Measurements from ENCODE around the gene POLA1.

POLA1 gene

DNA sequence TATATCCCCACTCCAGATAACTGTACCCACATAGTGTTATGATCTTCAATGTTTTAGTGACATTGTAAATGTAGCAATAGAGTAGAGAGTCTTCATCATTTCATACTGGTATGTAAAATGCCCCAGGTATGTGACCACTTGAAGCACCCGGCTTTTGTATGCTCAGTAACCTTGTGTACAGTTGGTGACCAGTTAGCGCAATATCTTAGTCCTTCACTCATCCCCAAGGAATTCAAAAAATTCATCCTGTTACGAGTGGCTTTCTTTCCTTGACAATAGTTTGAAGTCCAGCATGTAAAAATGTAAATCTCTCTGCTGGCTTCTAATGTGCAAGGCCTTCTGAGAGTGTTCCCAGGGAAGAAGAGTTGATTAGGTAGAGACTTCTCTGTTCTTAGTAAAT, 176.4 kb downstream of the POLA1 start:
- H3K27me3 ChIP-seq (ENCODE audit: control insufficient read depth in 1 of 2, insufficient read depth in 2 of 2, low read length in 2 of 2): no peaks in the 10 kb centered on the region

DNA sequence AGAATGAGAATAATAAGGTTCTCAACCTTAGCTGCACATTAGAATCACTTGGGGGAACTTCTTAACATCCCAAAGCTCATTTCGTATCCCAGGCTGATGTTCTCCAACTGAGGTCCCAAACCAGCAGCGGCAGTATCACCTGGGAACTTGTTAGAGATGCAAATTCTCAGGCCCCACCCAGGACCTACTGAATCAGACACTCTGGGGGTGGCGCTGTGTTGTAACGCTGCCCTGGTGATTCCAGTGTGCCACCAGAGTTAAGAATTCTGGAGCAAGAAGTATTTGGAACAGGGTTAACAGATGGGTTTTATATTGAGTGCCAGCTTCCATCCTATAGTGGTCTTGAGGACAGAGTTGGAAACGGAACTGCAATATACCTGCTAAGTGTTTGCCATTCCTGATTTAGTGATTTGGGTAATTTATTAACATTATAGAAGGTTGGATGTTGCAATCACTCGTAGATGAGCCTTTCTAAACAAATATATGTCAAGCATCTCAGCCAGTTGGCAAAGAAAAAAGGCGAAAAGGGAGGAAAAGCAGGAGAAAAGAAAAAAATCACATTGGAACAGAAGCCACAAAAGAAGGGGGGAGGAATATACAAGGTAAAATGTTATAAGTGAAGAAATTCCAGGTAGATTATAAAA, 181.0 kb downstream of the POLA1 start:
- no peak overlapping the region for H3K9ac ChIP-seq (ENCODE audit: low read depth in 1 of 2, low read length in 2 of 2)
- H3K27ac ChIP-seq (ENCODE audit: low read depth, low read length): no peak overlapping the region
- no peaks in the 10 kb centered on the region for H3K36me3 ChIP-seq (ENCODE audit: control insufficient read depth in 1 of 2, insufficient read depth in 2 of 2, low read length in 2 of 2)
- H3K4me1 ChIP-seq (ENCODE audit: control insufficient read depth in 1 of 2, insufficient read depth in 2 of 2, low read length in 2 of 2): no peaks in the 10 kb centered on the region
- H3K27me3 ChIP-seq (ENCODE audit: control insufficient read depth in 1 of 2, insufficient read depth in 2 of 2, low read length in 2 of 2): no peaks in the 10 kb centered on the region
- no peaks in the 10 kb centered on the region for H3K9me3 ChIP-seq (ENCODE audit: control insufficient read depth in 1 of 2, low read length in 2 of 2)
- H3K4me3 ChIP-seq (ENCODE audit: low read depth in 1 of 2, low read length in 2 of 2): no peak overlapping the region

More for the DNA sequence above, 176.4 kb downstream of the POLA1 start:
- H3K36me3 ChIP-seq (ENCODE audit: control insufficient read depth in 1 of 2, insufficient read depth in 2 of 2, low read length in 2 of 2): no peaks in the 10 kb centered on the region
- H3K4me3 ChIP-seq (ENCODE audit: low read depth in 1 of 2, low read length in 2 of 2): no peak overlapping the region
- H3K27ac ChIP-seq (ENCODE audit: low read depth, low read length): no peak overlapping the region
- no peak overlapping the region for H3K9ac ChIP-seq (ENCODE audit: low read depth in 1 of 2, low read length in 2 of 2)
- H3K4me1 ChIP-seq (ENCODE audit: control insufficient read depth in 1 of 2, insufficient read depth in 2 of 2, low read length in 2 of 2): no peaks in the 10 kb centered on the region
- no peaks in the 10 kb centered on the region for H3K9me3 ChIP-seq (ENCODE audit: control insufficient read depth in 1 of 2, low read length in 2 of 2)

DNA sequence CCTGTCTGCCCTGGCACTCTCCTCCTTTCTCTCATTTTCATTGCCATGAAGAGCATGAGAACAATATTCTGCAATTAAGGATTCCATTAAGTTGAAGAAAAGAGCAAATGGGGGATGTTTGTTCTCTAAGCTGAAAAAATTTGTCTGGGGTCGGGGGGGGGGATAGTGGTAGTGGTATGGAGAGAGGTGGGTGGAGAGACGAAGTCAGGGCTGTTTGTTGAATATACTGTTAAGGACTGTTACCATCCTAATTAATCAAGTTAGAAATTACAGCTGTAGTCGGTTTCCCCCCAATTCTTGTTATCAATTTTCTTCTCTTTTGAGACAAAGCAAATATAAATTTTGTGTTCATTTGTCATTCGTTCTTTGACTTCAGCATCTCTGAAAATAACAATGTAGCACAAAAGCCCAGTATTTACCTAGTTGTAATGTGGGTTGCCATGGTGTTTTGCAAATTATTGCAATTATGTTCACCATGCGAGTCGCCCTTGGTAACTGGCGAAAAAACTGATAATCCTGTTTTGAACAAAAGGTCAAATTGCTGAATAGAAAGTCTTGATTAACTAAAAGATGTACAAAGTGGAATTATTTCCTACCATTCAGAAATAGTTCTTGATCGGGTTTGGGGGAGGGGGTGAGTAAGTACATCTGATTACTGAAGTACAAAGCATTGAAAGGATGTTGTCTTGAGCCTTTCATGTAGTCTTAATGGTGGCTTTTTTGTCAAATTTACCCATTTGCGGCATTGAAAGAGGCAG, 183.0 kb downstream of the POLA1 start:
- Histone ChIP-seq H3K9ac (ENCODE audit: low read depth in 1 of 2, low read length in 2 of 2) (no peak overlapping the region), H3K9me3 (ENCODE audit: control insufficient read depth in 1 of 2, low read length in 2 of 2) (no peaks in the 10 kb centered on the region), H3K36me3 (ENCODE audit: control insufficient read depth in 1 of 2, insufficient read depth in 2 of 2, low read length in 2 of 2) (no peaks in the 10 kb centered on the region), H3K27me3 (ENCODE audit: control insufficient read depth in 1 of 2, insufficient read depth in 2 of 2, low read length in 2 of 2) (no peaks in the 10 kb centered on the region), H3K4me1 (ENCODE audit: control insufficient read depth in 1 of 2, insufficient read depth in 2 of 2, low read length in 2 of 2) (no peaks in the 10 kb centered on the region), H3K27ac (ENCODE audit: low read depth, low read length) (no peak overlapping the region), H3K4me3 (ENCODE audit: low read depth in 1 of 2, low read length in 2 of 2) (no peak overlapping the region)

DNA sequence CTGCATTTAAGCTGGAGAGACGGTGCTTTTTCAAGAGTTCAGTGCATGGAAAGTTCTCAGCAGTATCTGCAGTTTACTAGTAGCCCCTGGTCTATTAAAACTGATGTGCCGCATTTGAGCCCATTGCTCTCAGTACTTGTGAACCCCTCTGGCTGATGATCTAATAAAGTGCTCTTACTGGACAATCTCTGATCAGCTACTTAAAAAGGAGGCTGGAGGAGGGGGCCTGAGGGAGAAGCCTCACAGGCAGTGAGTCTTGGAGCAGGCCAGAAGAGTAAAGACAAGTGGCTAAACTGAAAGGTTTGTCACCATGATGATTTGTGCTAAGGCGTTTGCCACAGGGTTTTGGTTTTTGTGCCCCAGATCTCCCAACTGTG, 183.6 kb downstream of the POLA1 start:
- H3K36me3 ChIP-seq (ENCODE audit: control insufficient read depth in 1 of 2, insufficient read depth in 2 of 2, low read length in 2 of 2): no peaks in the 10 kb centered on the region
- H3K27me3 ChIP-seq (ENCODE audit: control insufficient read depth in 1 of 2, insufficient read depth in 2 of 2, low read length in 2 of 2): no peaks in the 10 kb centered on the region
- H3K27ac ChIP-seq (ENCODE audit: low read depth, low read length): no peak overlapping the region
- no peak overlapping the region for H3K9ac ChIP-seq (ENCODE audit: low read depth in 1 of 2, low read length in 2 of 2)
- H3K9me3 ChIP-seq (ENCODE audit: control insufficient read depth in 1 of 2, low read length in 2 of 2): no peaks in the 10 kb centered on the region
- H3K4me1 ChIP-seq (ENCODE audit: control insufficient read depth in 1 of 2, insufficient read depth in 2 of 2, low read length in 2 of 2): no peaks in the 10 kb centered on the region
- no peak overlapping the region for H3K4me3 ChIP-seq (ENCODE audit: low read depth in 1 of 2, low read length in 2 of 2)

DNA sequence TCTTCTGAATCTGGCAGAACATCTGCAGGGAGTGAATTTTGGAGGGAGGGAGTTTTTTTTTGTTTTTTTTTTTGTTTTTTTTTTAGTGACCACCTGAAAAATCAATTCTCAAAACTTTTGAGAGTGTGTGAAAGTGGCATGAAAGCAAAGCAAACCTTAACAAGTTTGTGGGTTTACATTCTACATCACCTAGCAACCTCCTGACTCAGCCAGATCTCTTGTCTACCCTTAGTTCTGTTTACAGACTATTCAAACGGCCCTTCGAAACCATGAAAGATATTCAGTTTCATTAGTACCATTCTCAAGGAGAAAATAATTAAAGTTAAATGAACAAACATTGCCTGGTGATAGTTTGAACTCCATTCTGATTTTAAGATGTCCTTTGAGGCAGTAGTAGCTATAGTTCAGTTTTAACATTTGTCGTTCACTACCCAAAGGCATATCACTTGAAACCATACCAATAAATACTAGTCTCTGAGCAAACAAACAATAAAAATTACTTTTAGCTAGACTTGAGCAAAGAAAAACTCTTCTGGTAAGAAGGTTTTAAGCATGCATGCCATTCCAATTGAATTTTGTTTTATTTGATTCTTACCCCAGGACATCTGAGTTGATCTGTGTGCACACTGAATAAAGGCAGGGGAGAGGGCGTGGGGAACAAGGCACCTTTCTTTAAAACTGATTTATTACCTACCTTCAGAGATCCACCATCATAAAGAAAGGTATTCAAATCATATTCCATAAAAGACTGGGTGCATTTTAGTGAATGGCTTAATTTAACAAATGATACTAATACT, 184.3 kb downstream of the POLA1 start:
- Histone ChIP-seq H3K27ac (ENCODE audit: low read depth, low read length) (no peak overlapping the region), H3K4me3 (ENCODE audit: low read depth in 1 of 2, low read length in 2 of 2) (no peak overlapping the region), H3K9me3 (ENCODE audit: control insufficient read depth in 1 of 2, low read length in 2 of 2) (no peaks in the 10 kb centered on the region), H3K4me1 (ENCODE audit: control insufficient read depth in 1 of 2, insufficient read depth in 2 of 2, low read length in 2 of 2) (no peaks in the 10 kb centered on the region), H3K27me3 (ENCODE audit: control insufficient read depth in 1 of 2, insufficient read depth in 2 of 2, low read length in 2 of 2) (no peaks in the 10 kb centered on the region), H3K9ac (ENCODE audit: low read depth in 1 of 2, low read length in 2 of 2) (no peak overlapping the region), H3K36me3 (ENCODE audit: control insufficient read depth in 1 of 2, insufficient read depth in 2 of 2, low read length in 2 of 2) (no peaks in the 10 kb centered on the region)

DNA sequence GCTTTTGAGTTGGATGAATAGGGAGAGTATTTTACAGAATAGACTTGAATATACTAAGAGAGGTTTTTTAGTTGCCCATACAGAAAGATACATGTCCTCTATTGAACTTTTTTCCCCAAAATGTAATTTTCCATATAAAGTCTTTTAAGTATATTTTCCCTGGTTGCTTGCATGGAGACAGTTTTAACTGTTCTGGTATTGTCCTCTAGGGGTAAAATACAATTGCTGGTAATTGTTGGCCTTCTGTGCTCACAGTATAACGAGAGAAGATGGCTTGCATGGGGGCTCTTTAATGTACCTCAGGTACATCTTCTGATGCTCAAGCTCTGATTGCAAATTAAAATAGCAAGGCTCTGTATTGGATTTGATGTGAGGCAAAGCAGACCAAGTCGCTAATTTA, 186.0 kb downstream of the POLA1 start:
- Histone ChIP-seq H3K4me1 (ENCODE audit: control insufficient read depth in 1 of 2, insufficient read depth in 2 of 2, low read length in 2 of 2) (no peaks in the 10 kb centered on the region), H3K9ac (ENCODE audit: low read depth in 1 of 2, low read length in 2 of 2) (no peak overlapping the region), H3K27ac (ENCODE audit: low read depth, low read length) (no peak overlapping the region), H3K27me3 (ENCODE audit: control insufficient read depth in 1 of 2, insufficient read depth in 2 of 2, low read length in 2 of 2) (no peaks in the 10 kb centered on the region), H3K4me3 (ENCODE audit: low read depth in 1 of 2, low read length in 2 of 2) (no peak overlapping the region), H3K36me3 (ENCODE audit: control insufficient read depth in 1 of 2, insufficient read depth in 2 of 2, low read length in 2 of 2) (no peaks in the 10 kb centered on the region), H3K9me3 (ENCODE audit: control insufficient read depth in 1 of 2, low read length in 2 of 2) (no peaks in the 10 kb centered on the region)

DNA sequence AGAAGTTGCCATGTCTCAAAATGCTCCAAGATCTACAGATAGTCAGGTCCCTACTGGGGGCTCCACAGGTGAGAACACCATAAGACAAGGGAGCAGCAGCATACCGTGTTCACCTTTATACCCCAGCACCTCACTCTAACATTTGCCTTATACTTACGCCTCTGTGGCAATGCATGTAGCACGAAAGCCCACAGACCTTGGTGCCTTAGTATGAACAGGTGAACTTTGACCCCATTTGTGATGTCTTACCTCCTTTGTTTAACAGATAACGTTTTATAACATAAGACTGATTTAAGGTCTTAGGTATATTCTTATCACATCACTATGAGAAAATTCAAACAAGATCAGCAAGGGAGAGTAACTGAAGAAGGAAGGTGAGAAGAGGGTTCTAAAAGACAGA, 193.2 kb downstream of the POLA1 start:
- H3K4me3 ChIP-seq (ENCODE audit: low read depth in 1 of 2, low read length in 2 of 2): no peak overlapping the region
- H3K27me3 ChIP-seq (ENCODE audit: control insufficient read depth in 1 of 2, insufficient read depth in 2 of 2, low read length in 2 of 2): no peaks in the 10 kb centered on the region
- no peak overlapping the region for H3K9ac ChIP-seq (ENCODE audit: low read depth in 1 of 2, low read length in 2 of 2)
- peaks cover 0 to 3% of the 10 kb centered on the region in 2 donors for H3K4me1 ChIP-seq (ENCODE audit: control insufficient read depth in 1 of 2, insufficient read depth in 2 of 2, low read length in 2 of 2)
- no peaks in the 10 kb centered on the region for H3K36me3 ChIP-seq (ENCODE audit: control insufficient read depth in 1 of 2, insufficient read depth in 2 of 2, low read length in 2 of 2)
- H3K9me3 ChIP-seq (ENCODE audit: control insufficient read depth in 1 of 2, low read length in 2 of 2): no peaks in the 10 kb centered on the region
- no peak overlapping the region for H3K27ac ChIP-seq (ENCODE audit: low read depth, low read length)

DNA sequence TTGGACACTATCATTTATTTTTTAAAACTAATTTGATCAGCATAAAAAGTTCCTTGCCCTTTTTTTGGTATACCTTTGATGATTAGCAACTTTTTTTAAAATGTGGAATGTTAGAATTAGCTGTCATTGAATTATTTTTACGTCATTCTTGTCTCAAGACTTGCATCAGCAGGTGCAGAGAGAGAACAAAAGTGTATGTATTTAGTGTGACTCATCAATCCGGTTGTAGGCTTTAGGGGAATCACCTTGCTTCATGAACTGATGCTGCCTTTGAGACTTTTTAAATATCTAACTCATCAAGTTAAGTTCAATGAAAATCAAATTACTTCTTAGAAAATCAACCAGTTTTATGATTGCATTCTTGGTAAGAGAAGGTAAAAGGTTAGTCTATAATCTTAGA, 197.0 kb downstream of the POLA1 start:
- H3K36me3 ChIP-seq (ENCODE audit: control insufficient read depth in 1 of 2, insufficient read depth in 2 of 2, low read length in 2 of 2): no peaks in the 10 kb centered on the region
- H3K4me3 ChIP-seq (ENCODE audit: low read depth in 1 of 2, low read length in 2 of 2): no peak overlapping the region
- no peak overlapping the region for H3K9ac ChIP-seq (ENCODE audit: low read depth in 1 of 2, low read length in 2 of 2)
- H3K9me3 ChIP-seq (ENCODE audit: control insufficient read depth in 1 of 2, low read length in 2 of 2): peaks cover 0 to 4% of the 10 kb centered on the region in 2 donors
- H3K4me1 ChIP-seq (ENCODE audit: control insufficient read depth in 1 of 2, insufficient read depth in 2 of 2, low read length in 2 of 2): peaks cover 0 to 3% of the 10 kb centered on the region in 2 donors
- H3K27ac ChIP-seq (ENCODE audit: low read depth, low read length): no peak overlapping the region
- H3K27me3 ChIP-seq (ENCODE audit: control insufficient read depth in 1 of 2, insufficient read depth in 2 of 2, low read length in 2 of 2): no peaks in the 10 kb centered on the region

DNA sequence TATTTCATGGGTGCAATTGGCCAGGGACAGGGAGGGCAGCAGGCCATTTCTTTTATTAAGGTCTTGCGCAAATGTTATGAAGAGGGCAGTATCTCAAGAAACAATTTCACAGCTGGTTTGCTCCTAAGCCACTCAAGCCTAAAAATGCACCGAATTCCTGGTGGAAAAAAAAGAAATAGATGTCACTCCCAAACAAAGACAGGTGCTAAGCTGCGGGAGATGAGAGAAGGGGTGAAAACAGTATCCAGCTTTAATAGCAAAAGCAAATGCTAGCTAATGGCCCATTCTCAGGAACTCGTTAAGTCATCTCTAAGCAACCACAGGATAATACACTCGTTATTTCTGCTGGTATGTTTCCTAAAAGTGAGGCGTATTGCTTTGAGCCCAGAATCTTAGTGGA, 205.7 kb downstream of the POLA1 start:
- H3K4me1 ChIP-seq (ENCODE audit: control insufficient read depth in 1 of 2, insufficient read depth in 2 of 2, low read length in 2 of 2): peaks cover 0 to 3% of the 10 kb centered on the region in 2 donors
- H3K4me3 ChIP-seq (ENCODE audit: low read depth in 1 of 2, low read length in 2 of 2): no peak overlapping the region
- H3K27ac ChIP-seq (ENCODE audit: low read depth, low read length): no peak overlapping the region
- no peaks in the 10 kb centered on the region for H3K9me3 ChIP-seq (ENCODE audit: control insufficient read depth in 1 of 2, low read length in 2 of 2)
- no peaks in the 10 kb centered on the region for H3K36me3 ChIP-seq (ENCODE audit: control insufficient read depth in 1 of 2, insufficient read depth in 2 of 2, low read length in 2 of 2)
- H3K9ac ChIP-seq (ENCODE audit: low read depth in 1 of 2, low read length in 2 of 2): no peak overlapping the region
- H3K27me3 ChIP-seq (ENCODE audit: control insufficient read depth in 1 of 2, insufficient read depth in 2 of 2, low read length in 2 of 2): no peaks in the 10 kb centered on the region

DNA sequence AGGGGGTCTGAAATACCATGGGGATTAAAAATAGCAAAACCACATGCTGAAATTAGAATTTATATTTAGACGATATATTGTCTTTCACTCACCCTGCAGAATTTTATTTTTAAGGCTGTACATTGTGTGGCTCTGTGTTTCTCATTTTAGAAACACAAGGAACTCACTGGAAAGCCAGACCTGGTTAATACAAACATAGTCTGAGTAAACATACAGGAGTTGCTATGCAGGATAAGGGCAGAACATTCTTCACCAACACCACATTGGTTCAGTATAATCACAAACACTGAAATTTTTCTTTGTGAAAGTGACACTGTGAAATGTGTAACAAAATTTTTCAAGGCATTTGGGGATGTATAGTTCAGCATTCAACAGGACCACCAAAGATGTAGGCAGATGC, 206.5 kb downstream of the POLA1 start:
- H3K27ac ChIP-seq (ENCODE audit: low read depth, low read length): no peak overlapping the region
- H3K9ac ChIP-seq (ENCODE audit: low read depth in 1 of 2, low read length in 2 of 2): no peak overlapping the region
- peaks cover 0 to 3% of the 10 kb centered on the region in 2 donors for H3K4me1 ChIP-seq (ENCODE audit: control insufficient read depth in 1 of 2, insufficient read depth in 2 of 2, low read length in 2 of 2)
- H3K36me3 ChIP-seq (ENCODE audit: control insufficient read depth in 1 of 2, insufficient read depth in 2 of 2, low read length in 2 of 2): no peaks in the 10 kb centered on the region
- H3K4me3 ChIP-seq (ENCODE audit: low read depth in 1 of 2, low read length in 2 of 2): no peak overlapping the region
- H3K9me3 ChIP-seq (ENCODE audit: control insufficient read depth in 1 of 2, low read length in 2 of 2): no peaks in the 10 kb centered on the region
- no peaks in the 10 kb centered on the region for H3K27me3 ChIP-seq (ENCODE audit: control insufficient read depth in 1 of 2, insufficient read depth in 2 of 2, low read length in 2 of 2)

All from duodenal mucosa (tissue), 2 donors.